Fibroblast of skin of scalp (primary cell): ENCODE results near the gene CAND2.
"Not testable (repeated sequence)": the region's sequence is repeated elsewhere in the genome, so short reads cannot be mapped to it uniquely, and the experiment has no call there.

Experiments used
- DNase-seq: peaks from one replicate; pipeline ENCODE4 v3.0.0-alpha.2; 2013

The CAND2 gene

GRCh38 chr3:12862387-12862786 is 65.9 kb downstream of the CAND2 start:
- DNase-seq = no peak

DNA sequence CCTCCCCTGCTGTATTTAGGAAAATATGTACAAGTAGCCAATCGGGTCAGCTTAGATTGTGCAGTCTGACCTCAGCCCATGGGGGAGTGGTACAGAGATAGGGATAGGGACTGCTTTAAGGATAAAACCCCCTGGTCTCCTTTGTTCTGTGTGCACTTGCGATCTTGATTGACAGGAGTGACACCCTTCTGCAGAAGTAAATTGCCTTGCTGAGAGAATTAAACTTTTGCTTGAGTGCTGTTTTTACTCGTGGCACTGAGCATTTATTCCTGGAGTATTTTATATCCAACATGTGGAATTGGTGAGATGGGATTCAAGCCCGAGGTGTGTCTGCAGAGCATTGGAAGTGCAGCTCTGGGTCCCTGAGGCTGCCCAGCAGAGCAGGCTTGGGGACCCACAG is 68.8 kb downstream of the CAND2 start:
- DNase-seq = no peak

DNA sequence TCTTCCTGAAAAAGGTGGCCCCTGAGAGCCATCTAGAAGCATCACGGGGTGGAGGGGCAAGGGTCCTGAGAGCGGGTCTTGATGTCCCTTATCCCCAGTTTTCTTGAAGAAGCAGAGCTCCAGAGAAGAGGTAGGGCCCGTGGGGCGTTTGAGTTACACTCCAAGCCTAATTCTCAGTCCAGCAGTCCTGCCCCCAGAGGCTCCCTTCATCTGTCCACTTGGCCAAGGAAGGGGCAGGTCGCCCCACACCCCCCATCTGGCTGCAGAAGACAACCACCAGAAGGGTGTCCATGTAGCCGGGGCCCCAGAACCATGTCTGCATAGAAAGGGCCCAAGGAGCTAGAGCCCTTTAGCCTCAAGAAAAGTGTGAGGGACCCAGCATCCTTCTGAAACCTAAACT is 70.4 kb downstream of the CAND2 start:
- no peak for DNase-seq

DNA sequence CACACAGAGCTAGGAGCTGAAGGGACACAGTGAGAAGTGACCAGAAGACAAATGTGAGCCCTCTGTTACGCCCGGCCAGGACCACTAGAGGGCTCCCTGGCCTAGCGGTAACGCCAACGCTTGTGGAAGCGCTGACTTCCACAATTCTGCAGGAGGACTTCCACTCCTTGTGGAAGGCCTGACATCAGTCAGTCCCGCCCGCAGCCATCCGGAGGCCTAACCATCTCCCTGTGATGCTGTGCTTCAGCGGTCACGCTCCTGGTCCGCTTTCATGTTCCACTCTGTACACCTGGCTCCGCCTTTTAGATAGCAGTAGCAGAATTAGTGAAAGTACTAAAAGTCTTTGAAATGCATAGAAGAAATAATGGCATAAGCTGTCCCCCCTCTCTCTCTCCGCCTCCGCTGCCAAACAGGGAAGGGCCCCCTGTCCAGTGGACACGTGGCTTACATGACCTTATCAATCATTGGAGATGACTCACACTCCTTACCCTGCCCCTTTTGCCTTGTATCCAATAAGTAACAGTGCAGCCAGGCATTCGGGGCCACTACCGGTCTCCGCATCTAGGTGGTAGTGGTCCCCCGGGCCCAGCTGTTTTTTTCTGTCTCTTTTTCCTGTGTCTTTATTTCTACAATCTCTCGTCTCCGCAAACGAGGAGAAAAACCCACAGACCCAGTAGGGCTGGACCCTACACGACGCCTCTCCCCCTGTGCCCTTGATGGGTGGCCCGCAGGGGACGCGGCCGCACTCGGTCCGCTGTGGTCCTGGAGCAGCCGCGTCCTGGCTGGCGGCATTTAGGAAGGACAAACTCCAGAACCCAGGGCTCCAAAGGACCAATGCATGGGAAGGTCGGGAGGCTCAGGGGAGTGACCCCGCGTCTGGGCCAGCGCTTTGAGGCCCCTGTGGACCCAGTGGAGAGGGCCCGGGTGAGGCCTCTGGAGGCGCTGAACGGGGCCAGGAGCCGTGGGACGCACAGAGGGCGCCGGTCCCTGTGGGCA is 71.9 kb downstream of the CAND2 start:
- DNase-seq = peak; percentile 85

GRCh38 chr3:12869035-12869621 is 72.6 kb downstream of the CAND2 start:
- DNase-seq = no peak

- peak; percentile 10 for DNase-seq
These were observed 74.5 kb downstream of the CAND2 start for GRCh38 chr3:12870942-12871341.

DNA sequence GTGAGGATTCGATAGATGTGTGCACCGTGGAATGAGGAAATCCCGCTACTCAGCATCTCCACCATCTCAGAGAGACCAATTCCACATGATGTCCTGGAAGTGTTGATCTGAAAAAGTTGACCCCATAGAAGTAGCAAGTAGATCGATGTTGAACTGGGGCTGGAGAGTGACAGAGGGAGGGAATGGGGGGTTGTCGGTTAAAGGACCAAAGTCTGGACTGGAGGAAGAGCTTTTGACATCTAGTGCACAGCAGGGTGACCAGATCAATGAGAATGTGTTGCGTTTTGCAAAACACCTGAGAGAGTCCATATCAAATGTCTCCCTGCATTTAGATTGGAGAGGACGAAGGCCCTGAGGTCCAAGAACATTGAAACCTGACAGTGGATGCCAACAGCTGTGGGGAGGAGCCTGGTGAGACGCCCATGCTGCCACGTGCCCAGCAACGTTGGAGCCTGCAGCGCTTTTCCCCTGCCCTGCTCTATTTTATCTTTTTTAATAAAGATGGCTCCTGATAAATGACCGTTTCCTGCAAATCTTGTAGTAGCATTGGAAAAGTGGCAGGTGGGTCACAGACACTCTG is 75.0 kb downstream of the CAND2 start:
- no peak for DNase-seq

GRCh38 chr3:12875857-12876836 is 79.7 kb downstream of the CAND2 start:
- DNase-seq = peak; percentile 11

DNA sequence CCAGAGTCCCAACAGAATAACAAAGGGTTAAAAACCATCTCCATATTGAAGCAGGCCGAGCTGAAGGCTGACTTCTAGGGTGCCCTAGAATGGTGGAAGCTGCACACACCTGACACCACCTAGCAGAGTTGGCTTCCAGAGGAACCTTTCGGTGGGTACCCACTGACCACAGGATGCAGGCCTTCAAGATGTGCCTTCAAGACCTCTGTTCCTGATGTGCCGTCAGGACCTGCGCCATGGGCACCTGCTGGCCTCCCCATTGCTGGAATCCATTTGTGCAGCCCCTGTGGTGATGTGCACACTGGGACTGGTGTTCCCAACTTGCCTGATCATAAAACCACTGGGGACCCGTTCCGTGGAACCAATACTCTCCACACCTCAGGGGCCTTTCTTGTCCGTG is 80.6 kb downstream of the CAND2 start:
- no peak for DNase-seq

DNA sequence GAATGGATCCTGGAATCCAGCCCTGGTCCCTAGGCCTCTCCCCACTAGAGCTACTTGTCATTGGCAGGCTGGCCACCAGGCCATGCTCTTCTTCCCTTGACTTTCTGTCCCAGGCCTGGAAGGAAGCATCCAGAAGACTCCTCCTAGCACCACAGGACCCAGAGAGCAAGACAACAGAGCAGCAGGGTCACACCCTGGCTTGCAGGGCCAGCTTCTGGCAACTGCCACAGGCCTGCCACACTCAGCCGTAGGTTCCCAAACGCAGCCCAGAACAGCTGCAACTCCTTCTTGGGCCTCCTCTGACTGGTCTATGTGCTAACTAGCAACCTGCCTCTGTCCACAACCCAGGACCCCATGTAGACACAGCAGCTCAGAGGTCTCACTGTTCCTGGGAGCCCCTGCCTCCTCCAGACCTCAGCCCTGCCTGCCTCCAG is 81.7 kb downstream of the CAND2 start:
- no peak for DNase-seq

DNA sequence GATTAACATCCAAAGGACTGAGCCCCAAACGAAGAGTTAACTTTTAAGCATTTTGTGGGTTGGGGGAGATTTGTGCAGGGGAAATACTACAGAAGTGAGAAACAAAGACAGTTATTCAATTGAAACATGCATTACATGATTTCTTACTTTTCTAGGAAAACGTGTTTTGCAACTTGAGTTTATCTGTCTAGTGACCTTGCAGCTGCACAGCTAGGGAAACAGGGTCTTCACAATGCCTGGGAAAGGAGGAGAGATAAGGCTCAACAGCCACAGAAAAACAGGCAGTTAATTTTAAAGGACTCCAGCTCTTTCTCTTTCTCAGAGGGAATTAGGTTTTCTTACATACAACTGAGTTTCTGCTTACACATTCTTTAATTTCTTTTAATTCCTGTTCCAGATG is 82.3 kb downstream of the CAND2 start:
- not testable (repeated sequence) for DNase-seq

- DNase-seq = no peak
These were observed 82.8 kb downstream of the CAND2 start for GRCh38 chr3:12879191-12879815.

DNA sequence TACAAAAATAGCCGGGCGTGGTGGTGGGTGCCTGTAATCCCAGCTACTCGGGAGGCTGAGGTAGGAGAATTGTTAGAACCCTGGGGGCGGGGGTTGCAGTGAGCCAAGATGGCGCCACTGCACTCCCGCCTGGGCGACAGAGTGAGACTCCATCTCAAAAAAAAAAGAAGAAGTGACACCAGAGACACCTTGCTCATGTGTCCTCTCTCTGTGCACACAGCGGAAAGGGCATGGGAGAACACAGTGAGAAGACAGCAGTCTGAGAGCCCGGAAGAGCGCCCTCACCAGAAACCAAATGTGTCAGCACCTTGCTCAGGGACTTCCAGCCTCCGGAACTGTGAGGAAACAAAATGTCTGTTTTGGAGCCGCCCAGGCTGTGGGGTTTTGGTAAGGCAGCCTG is 85.4 kb downstream of the CAND2 start:
- not testable (repeated sequence) for DNase-seq

- DNase-seq = no peak
These were observed 86.1 kb downstream of the CAND2 start for GRCh38 chr3:12882336-12883310.

DNA sequence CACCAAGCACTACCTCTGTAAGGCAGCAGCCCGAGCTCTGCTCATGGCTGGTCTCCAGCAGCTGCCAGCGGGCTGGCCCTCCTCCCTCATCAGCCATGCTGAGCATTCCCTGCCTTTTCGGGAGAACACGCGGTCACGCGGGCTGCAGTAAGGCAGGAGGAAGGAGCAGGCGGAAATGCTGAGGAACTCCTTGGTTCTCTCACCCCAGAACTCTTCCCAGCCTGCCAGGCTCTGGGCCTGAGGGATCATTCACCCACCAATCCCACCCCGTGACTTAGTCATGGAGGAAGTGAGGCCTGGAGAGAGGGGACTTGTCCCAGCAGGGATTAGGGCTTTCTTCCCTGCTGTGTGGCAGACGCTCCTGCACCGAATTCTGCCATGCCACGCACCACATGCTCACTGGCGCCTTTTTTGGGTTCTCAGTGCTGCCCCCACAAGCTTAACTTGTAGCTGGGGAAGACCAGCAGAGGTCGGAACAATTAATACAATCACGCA is 87.8 kb downstream of the CAND2 start:
- DNase-seq = peak; percentile 54
